Loucy (cell line): ENCODE results near the gene OSBPL3.

ENCODE experiments used
- H2AFZ ChIP-seq: fragments of 200-600 bp; sonication (generic); 2 replicates; pipeline ENCODE4 v1.6.0; 2016; ENCODE audit warnings: antibody characterized with exemption, mild to moderate bottlenecking, low read length, moderate library complexity
- H3F3A ChIP-seq: fragments of 200-600 bp; 2 replicates; pipeline ENCODE4 v1.6.0; 2016; ENCODE audit warnings: antibody characterized with exemption, low read depth, mild to moderate bottlenecking
- H3K27me3 ChIP-seq: fragments of 200-600 bp; sonication (generic); 2 replicates; pipeline ENCODE4 v1.6.1; 2014; ENCODE audit warnings: low read length, mild to moderate bottlenecking; ENCODE audit not compliant: insufficient read depth, poor library complexity, severe bottlenecking
- H3K36me3 ChIP-seq: fragments of 200-600 bp; sonication (generic); 2 replicates; pipeline ENCODE4 v1.6.1; 2016; ENCODE audit warnings: low read length; ENCODE audit not compliant: insufficient read depth
- H3K4me1 ChIP-seq: fragments of 200-600 bp; sonication (generic); 2 replicates; pipeline ENCODE4 v1.5.1; 2014; ENCODE audit warnings: low read length, mild to moderate bottlenecking; ENCODE audit not compliant: insufficient read depth, poor library complexity, severe bottlenecking
- H3K4me2 ChIP-seq: fragments of 200-600 bp; sonication (generic); 2 replicates; pipeline ENCODE4 v1.6.0; 2014; ENCODE audit warnings: antibody characterized with exemption, low read length, low read depth, mild to moderate bottlenecking; ENCODE audit not compliant: poor library complexity, severe bottlenecking
- H3K4me3 ChIP-seq: fragments of 200-600 bp; sonication (generic); 2 replicates; pipeline ENCODE4 v1.5.1; 2014; ENCODE audit warnings: low read length, mild to moderate bottlenecking, mixed read lengths; ENCODE audit not compliant: poor library complexity, severe bottlenecking
- H3K79me2 ChIP-seq: fragments of 200-600 bp; sonication (generic); 2 replicates; pipeline ENCODE4 v1.6.1; 2014; ENCODE audit warnings: low read length; ENCODE audit not compliant: insufficient read depth
- H3K9ac ChIP-seq: fragments of 200-600 bp; sonication (generic); 2 replicates; pipeline ENCODE4 v1.6.0; 2014; ENCODE audit warnings: mild to moderate bottlenecking, low read depth, low read length, moderate library complexity; ENCODE audit not compliant: poor library complexity, severe bottlenecking
- H3K9me2 ChIP-seq: fragments of 200-600 bp; sonication (generic); replicated peaks from 2 replicates; pipeline ENCODE4 v1.6.1; 2016; ENCODE audit warnings: low read depth, low read length, mixed read lengths
- H3K9me3 ChIP-seq: fragments of 200-600 bp; sonication (generic); 2 replicates; pipeline ENCODE4 v1.6.1; 2014; ENCODE audit warnings: mild to moderate bottlenecking, antibody characterized with exemption, low read length, low read depth; ENCODE audit not compliant: insufficient read depth
- H4K20me1 ChIP-seq: fragments of 200-600 bp; sonication (generic); 2 replicates; pipeline ENCODE4 v1.6.0; 2014; ENCODE audit warnings: antibody characterized with exemption, low read length, mild to moderate bottlenecking; ENCODE audit not compliant: insufficient read depth, poor library complexity, severe bottlenecking
- EZH2phosphoT487 ChIP-seq: fragments of 200-600 bp; IDR thresholded peaks from 2 replicates; pipeline ENCODE4 v1.6.1; 2018; ENCODE audit warnings: antibody characterized with exemption, mild to moderate bottlenecking, moderate library complexity, borderline replicate concordance
- TF ChIP-seq, protein P1 (sequence below): fragments of 200-600 bp; sonication (generic); conservative IDR thresholded peaks from 2 replicates; pipeline ENCODE4 v1.5.1; 2014; ENCODE audit warnings: mild to moderate bottlenecking, antibody characterized with exemption, low read length

The OSBPL3 gene

DNA sequence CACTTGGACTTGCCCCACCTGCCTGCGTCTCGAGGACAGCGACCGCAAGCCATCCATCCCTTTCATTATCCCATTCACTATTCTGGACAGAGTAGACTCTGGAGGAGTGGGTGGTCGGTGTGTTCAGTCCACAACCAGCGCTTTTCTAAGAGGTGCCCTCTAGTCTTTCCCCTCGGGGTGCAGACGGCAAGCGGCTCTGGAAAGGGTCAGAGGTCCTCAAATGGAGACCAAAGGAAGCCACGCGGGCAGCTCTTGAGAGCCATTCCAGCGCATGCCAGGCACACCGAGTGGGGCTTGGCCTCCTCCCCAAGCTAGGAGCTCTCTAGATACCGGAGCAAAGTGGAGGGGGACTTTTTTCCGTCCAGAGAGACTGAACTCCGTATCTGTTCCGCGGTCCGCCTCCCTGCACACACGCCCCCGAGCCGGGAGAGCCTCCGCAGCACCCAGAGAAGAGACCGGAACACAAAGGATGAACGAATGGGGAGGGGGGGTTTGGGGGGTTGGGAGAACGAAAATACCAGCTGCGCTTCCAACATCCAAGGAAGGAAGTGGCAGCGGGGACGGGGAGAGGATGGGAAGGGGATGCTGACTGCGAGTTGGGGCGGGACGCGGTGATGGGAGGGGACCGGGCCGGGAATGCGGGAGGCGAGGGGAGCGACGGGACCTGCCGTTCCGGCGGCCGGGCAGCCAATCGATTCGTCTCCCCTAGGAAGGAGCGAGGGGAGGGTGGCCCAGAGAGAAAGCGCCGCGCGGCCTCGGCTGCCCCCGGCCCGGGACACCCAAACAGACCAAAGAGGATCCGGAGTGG is 223.2 kb downstream of the OSBPL3 start:
- H3K4me2 ChIP-seq, result peak overlapping the region; percentile 88
- H3F3A ChIP-seq, result no peaks in the 10 kb centered on the region
- no peak for TF ChIP-seq EZH2phosphoT487
- TF ChIP-seq, protein P1, sequence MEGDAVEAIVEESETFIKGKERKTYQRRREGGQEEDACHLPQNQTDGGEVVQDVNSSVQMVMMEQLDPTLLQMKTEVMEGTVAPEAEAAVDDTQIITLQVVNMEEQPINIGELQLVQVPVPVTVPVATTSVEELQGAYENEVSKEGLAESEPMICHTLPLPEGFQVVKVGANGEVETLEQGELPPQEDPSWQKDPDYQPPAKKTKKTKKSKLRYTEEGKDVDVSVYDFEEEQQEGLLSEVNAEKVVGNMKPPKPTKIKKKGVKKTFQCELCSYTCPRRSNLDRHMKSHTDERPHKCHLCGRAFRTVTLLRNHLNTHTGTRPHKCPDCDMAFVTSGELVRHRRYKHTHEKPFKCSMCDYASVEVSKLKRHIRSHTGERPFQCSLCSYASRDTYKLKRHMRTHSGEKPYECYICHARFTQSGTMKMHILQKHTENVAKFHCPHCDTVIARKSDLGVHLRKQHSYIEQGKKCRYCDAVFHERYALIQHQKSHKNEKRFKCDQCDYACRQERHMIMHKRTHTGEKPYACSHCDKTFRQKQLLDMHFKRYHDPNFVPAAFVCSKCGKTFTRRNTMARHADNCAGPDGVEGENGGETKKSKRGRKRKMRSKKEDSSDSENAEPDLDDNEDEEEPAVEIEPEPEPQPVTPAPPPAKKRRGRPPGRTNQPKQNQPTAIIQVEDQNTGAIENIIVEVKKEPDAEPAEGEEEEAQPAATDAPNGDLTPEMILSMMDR, result no peak
- H3K9me3 ChIP-seq, result no peaks in the 10 kb centered on the region
- no peaks in the 10 kb centered on the region for H3K36me3 ChIP-seq
- peak overlapping the region; percentile 85 for H3K4me3 ChIP-seq
- H3K9ac ChIP-seq, result peak overlapping the region; percentile 72
- peaks cover 23% of the 10 kb centered on the region for H3K4me1 ChIP-seq
- no peaks in the 10 kb centered on the region for H3K9me2 ChIP-seq
- peak overlapping the region; percentile 99 for H2AFZ ChIP-seq
- H3K79me2 ChIP-seq, result no peaks in the 10 kb centered on the region
- no peaks in the 10 kb centered on the region for H4K20me1 ChIP-seq
- peaks cover 15% of the 10 kb centered on the region for H3K27me3 ChIP-seq

- no peaks in the 10 kb centered on the region for H3K36me3 ChIP-seq
- H3K4me2 ChIP-seq, result peak overlapping the region; percentile 88
- no peak for TF ChIP-seq EZH2phosphoT487
- TF ChIP-seq, protein P1, result no peak
- no peaks in the 10 kb centered on the region for H3K79me2 ChIP-seq
- H3K9me3 ChIP-seq, result no peaks in the 10 kb centered on the region
- 0 out of 2 replicates have a peak overlapping the region, but pooled peaks have one; percentile 99 for H2AFZ ChIP-seq
- H3K9me2 ChIP-seq, result no peaks in the 10 kb centered on the region
- H3K9ac ChIP-seq, result no peak overlapping the region
- H3K4me1 ChIP-seq, result peaks cover 23% of the 10 kb centered on the region
- no peaks in the 10 kb centered on the region for H4K20me1 ChIP-seq
- H3F3A ChIP-seq, result no peaks in the 10 kb centered on the region
- H3K27me3 ChIP-seq, result peaks cover 15% of the 10 kb centered on the region
- peak overlapping the region; percentile 85 for H3K4me3 ChIP-seq
Measured at GRCh38 chr7:24755541-24756407, 224.2 kb downstream of the OSBPL3 start.

GRCh38 chr7:24754906-24755506 is 225.0 kb downstream of the OSBPL3 start:
- H3K9me2 ChIP-seq, result no peaks in the 10 kb centered on the region
- H2AFZ ChIP-seq, result no peak overlapping the region
- H3K9ac ChIP-seq, result no peak overlapping the region
- H3K79me2 ChIP-seq, result no peaks in the 10 kb centered on the region
- no peaks in the 10 kb centered on the region for H3F3A ChIP-seq
- H3K4me3 ChIP-seq, result no peak overlapping the region
- H3K4me2 ChIP-seq, result peak overlapping the region; percentile 11
- no peaks in the 10 kb centered on the region for H3K36me3 ChIP-seq
- H4K20me1 ChIP-seq, result no peaks in the 10 kb centered on the region
- TF ChIP-seq, protein P1, result no peak
- no peak for TF ChIP-seq EZH2phosphoT487
- peaks cover 23% of the 10 kb centered on the region for H3K4me1 ChIP-seq
- peaks cover 15% of the 10 kb centered on the region for H3K27me3 ChIP-seq
- no peaks in the 10 kb centered on the region for H3K9me3 ChIP-seq
